Liver (tissue), 9 donors: ENCODE measurements around the gene TSPEAR. TPM values are rescaled to one million over a fixed set of nuclear protein-coding genes. Genes with fewer than 3 reads are reported as not detected.

Source experiments
- DNase-seq: peaks from one replicate; pipeline ENCODE4 v3.0.0-alpha.2; 2017; ENCODE audit warnings: low spot score
- H3K27ac ChIP-seq, 2 donors: one replicate each; pipeline ENCODE4 v1.7.0; 2013; ENCODE audit warnings: inconsistent platforms in 2 of 2, low read length in 2 of 2, control low read depth in 1 of 2, low read depth in 1 of 2, mild to moderate bottlenecking in 1 of 2
- H3K27me3 ChIP-seq, 4 donors: one replicate each; pipeline versions ENCODE4 v1.6.1 to v1.7.0; 2013; ENCODE audit warnings: low read length in 3 of 4, inconsistent platforms in 1 of 4, mild to moderate bottlenecking in 1 of 4, moderate library complexity in 1 of 4; ENCODE audit not compliant: control insufficient read depth in 4 of 4, insufficient read depth in 4 of 4
- H3K36me3 ChIP-seq, 4 donors: one replicate each; pipeline versions ENCODE4 v1.6.1 to v1.7.0; 2013; ENCODE audit warnings: low read length in 3 of 4, mild to moderate bottlenecking in 3 of 4, low read depth in 1 of 4, moderate library complexity in 1 of 4; ENCODE audit not compliant: control insufficient read depth in 4 of 4, insufficient read depth in 3 of 4
- H3K4me1 ChIP-seq, 4 donors: one replicate each; pipeline versions ENCODE4 v1.6.1 to v1.7.0; 2013; ENCODE audit warnings: low read length in 3 of 4, mild to moderate bottlenecking in 3 of 4, moderate library complexity in 1 of 4; ENCODE audit not compliant: control insufficient read depth in 4 of 4, insufficient read depth in 4 of 4
- H3K4me3 ChIP-seq, 3 donors: one replicate each; pipeline versions ENCODE4 v1.6.1 to v1.7.0; 2013; ENCODE audit warnings: low read length in 3 of 3, control low read depth in 1 of 3, low read depth in 1 of 3, mild to moderate bottlenecking in 1 of 3
- H3K9ac ChIP-seq, 2 donors: one replicate each; pipeline ENCODE4 v1.7.0; 2013; ENCODE audit warnings: low read length in 2 of 2, mild to moderate bottlenecking in 2 of 2, moderate library complexity in 2 of 2, control low read depth in 1 of 2, low read depth in 1 of 2
- H3K9me3 ChIP-seq, 4 donors: one replicate each; pipeline versions ENCODE4 v1.6.1 to v1.7.0; 2013; ENCODE audit warnings: low read length in 3 of 4; ENCODE audit not compliant: control insufficient read depth in 4 of 4
- ATF3 ChIP-seq: IDR thresholded peaks from 2 replicates; pipeline ENCODE4 v1.6.1; 2016; ENCODE audit warnings: antibody characterized with exemption
- EGR1 ChIP-seq, 2 donors: IDR thresholded peaks; 2 replicates each; pipeline ENCODE4 v1.6.1; 2016 to 2018; ENCODE audit warnings: antibody characterized with exemption in 2 of 2, low read depth in 2 of 2
- FOXA1 ChIP-seq: IDR thresholded peaks from 2 replicates; pipeline ENCODE4 v1.6.1; 2016; ENCODE audit warnings: antibody characterized with exemption
- FOXA2 ChIP-seq: IDR thresholded peaks from 2 replicates; pipeline ENCODE4 v1.6.1; 2016; ENCODE audit warnings: antibody characterized with exemption
- GABPA ChIP-seq, 2 donors: IDR thresholded peaks in 1 of 2; conservative IDR thresholded peaks in 1 of 2; 2 replicates each; pipeline ENCODE4 v1.6.1; 2016; ENCODE audit warnings: antibody characterized with exemption in 2 of 2, mild to moderate bottlenecking in 1 of 2, moderate library complexity in 1 of 2
- HNF4A ChIP-seq, 2 donors: conservative IDR thresholded peaks; 2 replicates each; pipeline ENCODE4 v1.6.1; 2016; ENCODE audit warnings: antibody characterized with exemption in 2 of 2, mild to moderate bottlenecking in 2 of 2
- HNF4G ChIP-seq: IDR thresholded peaks from 2 replicates; pipeline ENCODE4 v1.6.1; 2016; ENCODE audit warnings: antibody characterized with exemption
- JUND ChIP-seq, 2 donors: IDR thresholded peaks; 2 replicates each; pipeline ENCODE4 v1.6.1; 2016; ENCODE audit warnings: antibody characterized with exemption in 2 of 2
- NR2F2 ChIP-seq: IDR thresholded peaks from 2 replicates; pipeline ENCODE4 v1.6.1; 2016; ENCODE audit warnings: antibody characterized with exemption
- RAD21 ChIP-seq, 2 donors: IDR thresholded peaks; 2 replicates each; pipeline ENCODE4 v1.6.1; 2016; ENCODE audit warnings: antibody characterized with exemption in 2 of 2, mild to moderate bottlenecking in 2 of 2
- REST ChIP-seq: IDR thresholded peaks from 2 replicates; pipeline ENCODE4 v1.6.1; 2016; ENCODE audit warnings: antibody characterized with exemption, mild to moderate bottlenecking
- RXRA ChIP-seq, 2 donors: IDR thresholded peaks; 2 replicates each; pipeline ENCODE4 v1.6.1; 2017 to 2018; ENCODE audit warnings: antibody characterized with exemption in 2 of 2, mild to moderate bottlenecking in 1 of 2
- SP1 ChIP-seq: IDR thresholded peaks from 2 replicates; pipeline ENCODE4 v1.6.1; 2018; ENCODE audit warnings: antibody characterized with exemption, mild to moderate bottlenecking
- YY1 ChIP-seq: IDR thresholded peaks from 2 replicates; pipeline ENCODE4 v1.6.1; 2016; ENCODE audit warnings: antibody characterized with exemption, mild to moderate bottlenecking
- WGBS: extraction: QIAGEN DNeasy Blood & Tissue Kit; methylation state at CpG from one replicate; pipeline ENCODE4 v1.1.7; 2013; 5-methylcytosine and 5-hydroxymethylcytosine counted together
- polyA plus RNA-seq, 2 donors: library from polyadenylated mRNA; stranded (reverse) in 1 of 2; unstranded in 1 of 2; fragments of 200-250 nt in 1 of 2; fragments of >200 nt in 1 of 2; fragmentation: Nextera tagmentation in 1 of 2; extraction: Ambion mirVana in 1 of 2; gene quantifications; one replicate each; pipeline versions ENCODE4 v1.2.1 to v1.2.3, GENCODE V29; 2013 to 2015
- total RNA-seq, 2 donors: library from RNA; depleted of rRNA; stranded (reverse); fragments of >200 nt; gene quantifications; one replicate each; pipeline ENCODE4 v1.2.3, GENCODE V29; 2014
- TF ChIP-seq, protein P1 (sequence below): IDR thresholded peaks from 2 replicates; pipeline ENCODE4 v1.6.1; 2016; ENCODE audit warnings: antibody characterized with exemption
- TF ChIP-seq, protein P2 (sequence below): fragments of 150-350 bp; IDR thresholded peaks from 2 replicates; pipeline ENCODE4 v1.5.1; 2017; ENCODE audit warnings: improper control_type of control experiment, low read depth, low read length; ENCODE audit not compliant: missing input control
- donor health status: healthy.
- donor health status: healthy.
- donor health status: healthy.
- donor health status: healthy.
- donor health status: healthy.

Gene TSPEAR
- total and polyA plus RNA-seq, 4 donors = under 0.01 to 0.14 (median 0.01) TPM; not detected in 1

GRCh38 chr21:44650973-44651675 lies 60.2 kb downstream of the TSPEAR start (continued):
- TF ChIP-seq REST (no peak), RXRA (IDR thresholded peaks at IDR 0.05) (no peak), HNF4A (conservative IDR thresholded peaks at IDR 0.05) (no peak)

- WGBS = 90% methylated on average over 20 of the region's 20 CpGs
- DNase-seq = no peak
- TF ChIP-seq ATF3 (no peak), YY1 (no peak), RXRA (IDR thresholded peaks at IDR 0.05) (no peak), REST (no peak), GABPA (IDR thresholded peaks at IDR 0.05 in 1 of 2, conservative IDR thresholded peaks at IDR 0.05 in 1 of 2) (no peak), SP1 (no peak), JUND (IDR thresholded peaks at IDR 0.05) (no peak), FOXA2 (no peak), EGR1 (IDR thresholded peaks at IDR 0.05; ENCODE audit: low read depth in 2 of 2) (no peak), NR2F2 (no peak), HNF4A (conservative IDR thresholded peaks at IDR 0.05) (no peak), HNF4G (no peak), RAD21 (IDR thresholded peaks at IDR 0.05) (no peak), FOXA1 (no peak)
- TF ChIP-seq, protein P1, sequence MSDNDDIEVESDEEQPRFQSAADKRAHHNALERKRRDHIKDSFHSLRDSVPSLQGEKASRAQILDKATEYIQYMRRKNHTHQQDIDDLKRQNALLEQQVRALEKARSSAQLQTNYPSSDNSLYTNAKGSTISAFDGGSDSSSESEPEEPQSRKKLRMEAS = no peak
- TF ChIP-seq, protein P2, sequence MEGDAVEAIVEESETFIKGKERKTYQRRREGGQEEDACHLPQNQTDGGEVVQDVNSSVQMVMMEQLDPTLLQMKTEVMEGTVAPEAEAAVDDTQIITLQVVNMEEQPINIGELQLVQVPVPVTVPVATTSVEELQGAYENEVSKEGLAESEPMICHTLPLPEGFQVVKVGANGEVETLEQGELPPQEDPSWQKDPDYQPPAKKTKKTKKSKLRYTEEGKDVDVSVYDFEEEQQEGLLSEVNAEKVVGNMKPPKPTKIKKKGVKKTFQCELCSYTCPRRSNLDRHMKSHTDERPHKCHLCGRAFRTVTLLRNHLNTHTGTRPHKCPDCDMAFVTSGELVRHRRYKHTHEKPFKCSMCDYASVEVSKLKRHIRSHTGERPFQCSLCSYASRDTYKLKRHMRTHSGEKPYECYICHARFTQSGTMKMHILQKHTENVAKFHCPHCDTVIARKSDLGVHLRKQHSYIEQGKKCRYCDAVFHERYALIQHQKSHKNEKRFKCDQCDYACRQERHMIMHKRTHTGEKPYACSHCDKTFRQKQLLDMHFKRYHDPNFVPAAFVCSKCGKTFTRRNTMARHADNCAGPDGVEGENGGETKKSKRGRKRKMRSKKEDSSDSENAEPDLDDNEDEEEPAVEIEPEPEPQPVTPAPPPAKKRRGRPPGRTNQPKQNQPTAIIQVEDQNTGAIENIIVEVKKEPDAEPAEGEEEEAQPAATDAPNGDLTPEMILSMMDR = no peak
- Histone ChIP-seq H3K9ac (no peak overlapping the region), H3K27ac (no peak overlapping the region), H3K36me3 (no peaks in the 10 kb centered on the region), H3K9me3 (no peaks in the 10 kb centered on the region), H3K4me3 (no peak overlapping the region), H3K4me1 (no peaks in the 10 kb centered on the region), H3K27me3 (no peaks in the 10 kb centered on the region)
Observed at GRCh38 chr21:44650265-44650972, 61.0 kb downstream of the TSPEAR start.
